Adrenal gland (tissue), 5 donors: ENCODE measurements around the gene TMEM175.

Experiments
- CTCF ChIP-seq, 6 experiments: fragments of 450-650 bp in 4 of 6; fragments of 200-600 bp in 2 of 6; sonication (generic) in 1 of 6; IDR thresholded peaks; 1 replicate in 5 of 6; 2 replicates in 1 of 6; pipeline versions ENCODE4 v1.5.1 to v1.8.0; 2016 to 2021; ENCODE audit warnings: antibody characterized with exemption in 6 of 6, mild to moderate bottlenecking in 2 of 6, moderate library complexity in 1 of 6
- POLR2A ChIP-seq, 2 donors: fragments of 450-650 bp; IDR thresholded peaks; one replicate each; pipeline ENCODE4 v1.6.1; 2017; ENCODE audit warnings: antibody characterized with exemption in 2 of 2, mild to moderate bottlenecking in 2 of 2, moderate library complexity in 1 of 2
- donor health status: DM: no; HTN: no; CAD: no.

- no peak for TF ChIP-seq POLR2A (IDR thresholded peaks at IDR 0.05)
- TF ChIP-seq CTCF (IDR thresholded peaks at IDR 0.05), result no peak
Observed at GRCh38 chr4:991451-992296, 59.4 kb downstream of the TMEM175 start.
